ENCODE measurements around the gene DEFB126. TPM values are rescaled to one million over a fixed set of nuclear protein-coding genes. Genes with fewer than 3 reads are reported as not detected.

DEFB126 gene
- total RNA-seq: not detected in 2 replicates

DNA sequence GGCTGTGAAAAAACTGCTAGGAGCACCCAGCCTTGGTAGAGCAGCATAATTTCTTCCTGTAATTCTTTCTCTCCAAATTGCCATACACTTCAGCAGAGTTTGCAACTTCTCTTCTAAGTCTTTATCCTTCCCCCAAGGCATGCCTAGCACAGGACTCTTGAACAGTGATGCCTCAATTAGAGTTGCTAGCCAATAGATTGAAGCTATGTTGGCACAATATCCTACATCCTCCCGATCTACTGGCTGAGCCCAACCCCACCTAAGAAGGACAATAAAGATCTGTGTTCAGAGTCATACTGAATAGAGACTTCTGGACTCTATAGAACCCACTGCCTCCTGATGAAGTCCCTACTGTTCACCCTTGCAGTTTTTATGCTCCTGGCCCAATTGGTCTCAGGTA lies at the start of gene DEFB126:
Gene DEFB126 (plus strand): TSS at position 301 of the 400 bp plus-strand sequence. CDS start 39 bp downstream, at position 340.

GRCh38 chr20:157154-157553 lies 14.8 kb downstream of the DEFB126 start, which contains the start of gene DEFB127:
Gene DEFB127 (plus strand): TSS chr20:157454. CDS start chr20:157545, 91 bp downstream.

GRCh38 chr20:189611-190010 lies 47.2 kb downstream of the DEFB126 start, which contains the start of gene DEFB128:
Gene DEFB128 (minus strand): TSS chr20:189711. CDS start chr20:189623, 88 bp downstream.

Other genes starting within 250 kb of the DEFB126 start
- gene DEFB125, start 54.9 kb upstream of the DEFB126 start, total RNA-seq: not detected in 2 replicates
- gene DEFB127, start 14.9 kb downstream of the DEFB126 start, total RNA-seq: not detected in 2 replicates
- gene DEFB128, start 47.1 kb downstream of the DEFB126 start, total RNA-seq: not detected in 2 replicates
- not detected in 2 replicates for gene DEFB129, start 84.7 kb downstream of the DEFB126 start, total RNA-seq
- not detected in 2 replicates for gene DEFB132, start 115.1 kb downstream of the DEFB126 start, total RNA-seq
- 0.98 and 2.4 TPM in 2 replicates for gene C20orf96, start 148.2 kb downstream of the DEFB126 start, total RNA-seq
- gene ZCCHC3, start 155.0 kb downstream of the DEFB126 start, total RNA-seq: 22.4 and 24.9 TPM in 2 replicates
- 14.9 and 17.6 TPM in 2 replicates for gene SOX12, start 183.0 kb downstream of the DEFB126 start, total RNA-seq
- gene NRSN2, start 204.5 kb downstream of the DEFB126 start, total RNA-seq: 26.3 and 32.2 TPM in 2 replicates
- 8.2 and 41.8 TPM in 2 replicates for gene TRIB3, start 238.2 kb downstream of the DEFB126 start, total RNA-seq

Data from placental epithelial cell (primary cell).